Measurements from ENCODE around the gene PLA2G2E.

DNA sequence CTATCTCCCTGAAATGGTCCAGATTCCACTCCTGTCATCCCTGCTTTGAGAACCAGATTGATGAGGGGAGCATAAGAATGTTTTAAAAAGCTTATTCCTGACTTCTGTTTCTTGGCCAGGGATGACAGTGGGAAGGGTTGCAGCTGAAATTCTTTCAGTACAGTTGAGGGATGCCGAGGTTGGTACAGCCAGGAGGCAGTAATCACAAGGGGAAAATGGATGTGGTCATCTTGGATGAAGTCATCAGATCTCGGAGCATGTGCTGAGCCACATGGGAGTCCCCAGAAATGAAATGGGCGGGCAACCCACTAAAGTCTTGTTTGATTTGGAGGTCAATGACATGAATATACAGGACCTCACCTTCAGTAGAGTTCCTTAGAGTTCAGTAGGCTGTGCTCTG, 18.7 kb upstream of the PLA2G2E start:
- TF ChIP-seq, protein P1, sequence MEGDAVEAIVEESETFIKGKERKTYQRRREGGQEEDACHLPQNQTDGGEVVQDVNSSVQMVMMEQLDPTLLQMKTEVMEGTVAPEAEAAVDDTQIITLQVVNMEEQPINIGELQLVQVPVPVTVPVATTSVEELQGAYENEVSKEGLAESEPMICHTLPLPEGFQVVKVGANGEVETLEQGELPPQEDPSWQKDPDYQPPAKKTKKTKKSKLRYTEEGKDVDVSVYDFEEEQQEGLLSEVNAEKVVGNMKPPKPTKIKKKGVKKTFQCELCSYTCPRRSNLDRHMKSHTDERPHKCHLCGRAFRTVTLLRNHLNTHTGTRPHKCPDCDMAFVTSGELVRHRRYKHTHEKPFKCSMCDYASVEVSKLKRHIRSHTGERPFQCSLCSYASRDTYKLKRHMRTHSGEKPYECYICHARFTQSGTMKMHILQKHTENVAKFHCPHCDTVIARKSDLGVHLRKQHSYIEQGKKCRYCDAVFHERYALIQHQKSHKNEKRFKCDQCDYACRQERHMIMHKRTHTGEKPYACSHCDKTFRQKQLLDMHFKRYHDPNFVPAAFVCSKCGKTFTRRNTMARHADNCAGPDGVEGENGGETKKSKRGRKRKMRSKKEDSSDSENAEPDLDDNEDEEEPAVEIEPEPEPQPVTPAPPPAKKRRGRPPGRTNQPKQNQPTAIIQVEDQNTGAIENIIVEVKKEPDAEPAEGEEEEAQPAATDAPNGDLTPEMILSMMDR (IDR thresholded peaks at IDR 0.05; ENCODE audit: low read depth, low read length, missing input control): no peak
- no peak for TF ChIP-seq YY1 (IDR thresholded peaks at IDR 0.05)
- no peak for TF ChIP-seq GABPA (IDR thresholded peaks at IDR 0.05 in 1 of 2, conservative IDR thresholded peaks at IDR 0.05 in 1 of 2)
- TF ChIP-seq RAD21 (IDR thresholded peaks at IDR 0.05): no peak
- TF ChIP-seq MAX (IDR thresholded peaks at IDR 0.05): no peak
